HEK293 (cell line): Measurements from ENCODE around the gene NGB.

ENCODE experiments used
- GLIS2 ChIP-seq: fragments of 450-650 bp; formaldehyde crosslinking; IDR thresholded peaks from 2 replicates; pipeline ENCODE4 v1.5.1; 2016; ENCODE audit warnings: missing biosample characterization, missing genetic modification characterization
- HOXA7 ChIP-seq: sonication (generic); formaldehyde crosslinking; IDR thresholded peaks from 2 replicates; pipeline ENCODE4 v1.8.1; 2022; ENCODE audit warnings: missing genetic modification reagents, borderline replicate concordance
- ZNF140 ChIP-seq: fragments of 450-650 bp; formaldehyde crosslinking; IDR thresholded peaks from 2 replicates; pipeline ENCODE4 v1.5.1; 2016; ENCODE audit warnings: missing biosample characterization, missing genetic modification characterization
- ZNF274 ChIP-seq, 2 experiments: fragments of 200-500 bp in 1 of 2; fragments of 450-650 bp in 1 of 2; sonication (Bioruptor generic) in 1 of 2; formaldehyde crosslinking in 1 of 2; IDR thresholded peaks; 2 replicates each; pipeline versions ENCODE4 v1.5.1 to v1.6.1; 2014 to 2016; ENCODE audit warnings: borderline replicate concordance in 1 of 2, inconsistent platforms in 1 of 2, low read length in 1 of 2, missing biosample characterization in 1 of 2, missing genetic modification characterization in 1 of 2
- ZNF311 ChIP-seq: fragments of 450-650 bp; formaldehyde crosslinking; IDR thresholded peaks from 2 replicates; pipeline ENCODE4 v1.5.1; 2017; ENCODE audit warnings: missing biosample characterization, missing genetic modification characterization, borderline replicate concordance
- TF ChIP-seq, protein P1 (sequence below): fragments of 450-650 bp; formaldehyde crosslinking; IDR thresholded peaks from 2 replicates; pipeline ENCODE4 v1.5.1; 2016; ENCODE audit warnings: missing biosample characterization, missing genetic modification characterization
- TF ChIP-seq, protein P2 (sequence below): fragments of 450-650 bp; formaldehyde crosslinking; IDR thresholded peaks from 2 replicates; pipeline ENCODE4 v1.5.1; 2016; ENCODE audit warnings: missing biosample characterization, missing genetic modification characterization, borderline replicate concordance
- TF ChIP-seq, protein P3 (sequence below): fragments of 450-650 bp; formaldehyde crosslinking; IDR thresholded peaks from 2 replicates; pipeline ENCODE4 v1.5.1; 2016; ENCODE audit warnings: missing biosample characterization, missing genetic modification characterization

DNA sequence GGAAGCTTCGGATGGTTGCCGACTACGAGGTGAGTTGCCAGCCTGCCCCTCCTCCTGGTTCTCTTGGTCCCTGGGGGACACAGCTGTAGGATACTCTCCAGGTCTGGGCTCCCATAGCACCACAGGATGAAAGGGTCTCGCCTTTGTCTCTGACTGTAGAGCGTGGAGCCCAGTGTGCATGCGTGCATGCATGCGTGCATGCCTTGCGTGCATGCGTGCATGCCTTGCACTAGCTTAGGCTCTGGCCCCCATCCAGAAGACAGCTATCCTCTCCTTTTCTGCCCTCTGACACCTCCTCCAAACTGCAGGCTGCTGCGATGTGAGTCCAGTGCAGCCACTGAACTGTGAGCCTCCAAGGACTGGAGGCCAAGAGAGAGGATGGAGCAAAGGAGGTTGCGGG is 19.1 kb downstream of the NGB start:
- TF ChIP-seq HOXA7 (CRISPR knock-in tag): no peak
- TF ChIP-seq, protein P1, sequence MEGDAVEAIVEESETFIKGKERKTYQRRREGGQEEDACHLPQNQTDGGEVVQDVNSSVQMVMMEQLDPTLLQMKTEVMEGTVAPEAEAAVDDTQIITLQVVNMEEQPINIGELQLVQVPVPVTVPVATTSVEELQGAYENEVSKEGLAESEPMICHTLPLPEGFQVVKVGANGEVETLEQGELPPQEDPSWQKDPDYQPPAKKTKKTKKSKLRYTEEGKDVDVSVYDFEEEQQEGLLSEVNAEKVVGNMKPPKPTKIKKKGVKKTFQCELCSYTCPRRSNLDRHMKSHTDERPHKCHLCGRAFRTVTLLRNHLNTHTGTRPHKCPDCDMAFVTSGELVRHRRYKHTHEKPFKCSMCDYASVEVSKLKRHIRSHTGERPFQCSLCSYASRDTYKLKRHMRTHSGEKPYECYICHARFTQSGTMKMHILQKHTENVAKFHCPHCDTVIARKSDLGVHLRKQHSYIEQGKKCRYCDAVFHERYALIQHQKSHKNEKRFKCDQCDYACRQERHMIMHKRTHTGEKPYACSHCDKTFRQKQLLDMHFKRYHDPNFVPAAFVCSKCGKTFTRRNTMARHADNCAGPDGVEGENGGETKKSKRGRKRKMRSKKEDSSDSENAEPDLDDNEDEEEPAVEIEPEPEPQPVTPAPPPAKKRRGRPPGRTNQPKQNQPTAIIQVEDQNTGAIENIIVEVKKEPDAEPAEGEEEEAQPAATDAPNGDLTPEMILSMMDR (tag by site-specific recombination): no peak
- no peak for TF ChIP-seq ZNF311 (tag by site-specific recombination)
- no peak for TF ChIP-seq GLIS2 (tag by site-specific recombination)
- no peak for TF ChIP-seq ZNF140 (tag by site-specific recombination)
- TF ChIP-seq, protein P2, sequence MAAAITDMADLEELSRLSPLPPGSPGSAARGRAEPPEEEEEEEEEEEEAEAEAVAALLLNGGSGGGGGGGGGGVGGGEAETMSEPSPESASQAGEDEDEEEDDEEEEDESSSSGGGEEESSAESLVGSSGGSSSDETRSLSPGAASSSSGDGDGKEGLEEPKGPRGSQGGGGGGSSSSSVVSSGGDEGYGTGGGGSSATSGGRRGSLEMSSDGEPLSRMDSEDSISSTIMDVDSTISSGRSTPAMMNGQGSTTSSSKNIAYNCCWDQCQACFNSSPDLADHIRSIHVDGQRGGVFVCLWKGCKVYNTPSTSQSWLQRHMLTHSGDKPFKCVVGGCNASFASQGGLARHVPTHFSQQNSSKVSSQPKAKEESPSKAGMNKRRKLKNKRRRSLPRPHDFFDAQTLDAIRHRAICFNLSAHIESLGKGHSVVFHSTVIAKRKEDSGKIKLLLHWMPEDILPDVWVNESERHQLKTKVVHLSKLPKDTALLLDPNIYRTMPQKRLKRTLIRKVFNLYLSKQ (tag by site-specific recombination): no peak
- TF ChIP-seq ZNF274 (IDR thresholded peaks at IDR 0.05; ENCODE audit: low read length): no peak
- no peak for TF ChIP-seq ZNF274 (tag by site-specific recombination; IDR thresholded peaks at IDR 0.05; ENCODE audit: borderline replicate concordance)
- TF ChIP-seq, protein P3, sequence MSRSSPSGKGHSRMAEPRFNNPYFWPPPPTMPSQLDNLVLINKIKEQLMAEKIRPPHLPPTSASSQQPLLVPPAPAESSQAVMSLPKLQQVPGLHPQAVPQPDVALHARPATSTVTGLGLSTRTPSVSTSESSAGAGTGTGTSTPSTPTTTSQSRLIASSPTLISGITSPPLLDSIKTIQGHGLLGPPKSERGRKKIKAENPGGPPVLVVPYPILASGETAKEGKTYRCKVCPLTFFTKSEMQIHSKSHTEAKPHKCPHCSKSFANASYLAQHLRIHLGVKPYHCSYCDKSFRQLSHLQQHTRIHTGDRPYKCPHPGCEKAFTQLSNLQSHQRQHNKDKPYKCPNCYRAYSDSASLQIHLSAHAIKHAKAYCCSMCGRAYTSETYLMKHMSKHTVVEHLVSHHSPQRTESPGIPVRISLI (tag by site-specific recombination): no peak
